ENCODE data around the gene AMIGO1.
"Not testable (repeated sequence)": the region's sequence is repeated elsewhere in the genome, so short reads cannot be mapped to it uniquely, and the experiment has no call there.

AMIGO1 gene

DNA sequence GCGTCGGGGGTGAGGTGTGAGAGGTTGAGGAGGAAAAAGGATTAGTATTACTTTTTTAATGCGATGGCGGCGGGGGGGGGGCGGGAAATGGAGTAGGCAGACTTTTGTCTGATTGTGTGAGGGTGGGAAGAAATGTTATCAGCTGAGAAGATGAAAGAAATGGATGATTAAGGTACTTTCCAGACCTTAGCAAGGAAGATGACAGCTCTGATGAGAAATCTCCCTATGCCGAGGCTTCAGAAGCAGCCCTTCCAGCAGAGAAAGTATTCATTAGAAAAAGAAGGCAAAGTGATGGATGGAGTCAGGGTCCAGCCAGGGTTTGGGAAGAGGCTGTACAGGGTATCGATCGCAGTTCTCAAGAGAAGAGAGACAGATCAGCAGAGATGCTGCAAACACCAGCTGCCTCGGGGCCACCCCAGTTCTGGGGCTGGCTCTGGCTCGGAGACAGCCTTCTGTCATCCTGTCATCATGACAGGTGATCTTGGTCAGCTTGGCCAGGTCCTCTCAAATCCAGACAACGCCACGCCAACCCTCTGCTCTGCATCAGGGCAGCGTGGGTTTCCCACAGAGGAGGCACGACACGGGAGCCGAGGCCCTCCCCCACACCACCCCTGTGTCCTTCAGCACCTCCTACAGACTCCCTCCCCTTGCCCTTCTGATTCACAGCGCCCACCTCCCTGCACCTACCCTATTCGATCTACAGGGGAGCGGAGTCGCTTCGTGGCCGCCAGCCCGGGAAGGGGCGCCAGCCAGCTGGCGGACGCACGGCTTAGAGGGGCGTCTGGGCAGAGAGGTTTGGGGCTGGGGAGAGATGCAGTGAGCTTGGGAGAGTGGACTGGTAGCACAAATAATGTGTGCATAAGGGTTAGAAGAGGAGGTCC lies 26.5 kb downstream of the AMIGO1 start:
- no peak for DNase-seq

DNA sequence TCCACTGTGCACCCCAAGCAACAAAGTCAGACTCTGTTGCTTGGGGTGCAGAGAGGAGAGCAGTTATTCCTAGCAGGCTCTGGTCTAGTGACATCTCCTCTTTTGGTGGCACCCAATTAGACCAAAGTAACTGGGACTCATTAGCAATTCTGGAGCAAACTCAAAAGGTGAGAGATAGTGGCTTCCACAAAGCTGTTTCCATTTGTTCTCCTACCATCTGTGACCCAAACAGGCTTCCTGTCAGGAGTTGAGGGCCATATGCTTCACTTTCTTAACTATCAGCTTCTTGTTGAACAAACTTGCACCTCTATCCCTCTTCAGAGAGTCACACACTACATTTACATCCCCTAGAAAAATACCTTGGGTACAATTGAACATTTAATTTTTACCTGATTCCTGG lies 27.3 kb downstream of the AMIGO1 start:
- DNase-seq: no peak

DNA sequence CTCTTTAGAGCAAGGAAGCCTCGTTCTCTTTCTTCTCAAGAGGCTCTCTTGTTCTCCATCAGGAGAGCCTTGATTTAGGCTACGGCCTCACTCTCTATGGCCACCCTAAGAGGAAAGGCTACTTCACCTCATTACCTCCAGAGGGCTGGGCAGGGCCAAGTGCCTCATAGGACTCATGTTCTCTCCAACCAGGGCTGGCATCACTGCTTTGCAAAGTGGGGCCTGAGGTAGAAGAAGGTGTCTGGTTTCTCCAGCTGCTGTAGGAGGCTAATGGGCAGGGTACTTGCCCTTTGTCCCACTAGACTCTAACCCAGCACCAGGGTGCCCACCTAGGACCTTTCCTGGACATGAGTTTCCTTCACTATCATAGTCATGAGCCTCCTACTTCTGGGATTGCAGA lies 27.9 kb downstream of the AMIGO1 start:
- DNase-seq: no peak

DNA sequence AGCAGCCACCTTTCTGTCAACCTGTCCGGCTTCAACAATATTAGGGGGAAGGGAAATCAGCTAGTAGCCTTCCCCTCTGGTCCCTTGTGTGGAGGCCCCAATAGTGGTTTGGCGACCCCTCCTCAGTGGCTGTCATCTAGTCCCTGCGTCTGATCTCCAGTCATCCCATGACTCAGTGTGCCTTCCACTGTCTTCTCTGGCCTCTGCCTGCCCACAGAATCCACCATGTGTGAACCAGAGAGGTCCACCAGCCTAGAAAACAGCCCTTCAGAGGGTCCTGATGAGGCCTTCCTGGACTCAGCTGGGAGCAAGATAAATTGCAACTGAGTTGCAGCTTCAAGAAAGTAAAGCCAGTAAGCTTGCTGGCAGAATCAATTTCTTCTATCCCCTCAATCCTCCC lies 29.6 kb downstream of the AMIGO1 start:
- no peak for DNase-seq

DNA sequence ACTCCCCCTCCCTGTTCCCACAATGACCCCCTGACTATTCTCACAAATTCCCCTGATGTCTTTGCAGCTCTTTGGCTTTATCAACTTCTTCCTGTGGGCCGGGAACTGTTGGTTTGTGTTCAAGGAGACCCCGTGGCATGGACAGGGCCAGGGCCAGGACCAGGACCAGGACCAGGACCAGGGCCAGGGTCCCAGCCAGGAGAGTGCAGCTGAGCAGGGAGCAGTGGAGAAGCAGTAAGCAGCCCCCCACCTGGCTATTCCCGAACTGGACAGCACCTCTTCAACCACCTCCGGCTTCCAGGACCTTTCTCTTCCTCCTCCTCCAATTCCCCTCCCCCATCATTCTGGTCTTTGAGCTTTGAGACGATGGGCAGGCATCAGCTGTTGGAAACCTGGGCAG lies 30.2 kb downstream of the AMIGO1 start:
- DNase-seq: no peak

DNA sequence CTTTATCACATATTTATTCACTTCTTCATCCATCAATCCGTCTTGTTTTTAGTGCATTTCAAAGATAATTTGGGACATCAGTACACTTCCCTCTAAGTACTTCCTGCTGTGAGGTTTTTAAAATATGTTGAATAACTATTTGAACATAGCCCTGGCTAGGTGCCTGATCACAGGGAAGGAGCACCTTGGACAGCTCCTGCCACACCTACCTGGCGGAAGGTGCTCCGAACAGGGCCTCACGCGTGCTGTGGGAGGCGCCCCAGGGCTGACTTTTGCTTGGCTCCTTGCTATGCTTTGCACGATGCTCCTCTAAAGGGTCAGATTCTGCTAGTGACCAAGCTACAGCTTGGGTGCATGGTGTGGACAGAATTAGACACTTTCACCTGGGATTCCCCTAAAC lies 30.7 kb downstream of the AMIGO1 start:
- DNase-seq: no peak

DNA sequence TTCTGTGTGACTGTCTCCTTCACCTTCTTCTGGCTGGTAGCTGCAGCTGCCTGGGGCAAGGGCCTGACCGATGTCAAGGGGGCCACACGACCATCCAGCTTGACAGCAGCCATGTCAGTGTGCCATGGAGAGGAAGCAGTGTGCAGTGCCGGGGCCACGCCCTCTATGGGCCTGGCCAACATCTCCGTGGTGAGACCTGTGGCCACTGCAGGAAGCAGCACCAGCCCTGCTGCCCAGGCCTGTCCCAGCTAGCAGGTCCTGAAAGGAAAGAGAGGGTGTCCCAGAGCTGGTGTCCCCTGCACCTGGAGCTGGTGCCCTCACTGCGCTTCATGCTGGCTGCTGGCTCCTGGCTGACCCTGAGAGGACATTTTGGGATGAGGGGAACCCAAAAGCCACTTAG lies 31.7 kb downstream of the AMIGO1 start:
- no peak for DNase-seq

DNA sequence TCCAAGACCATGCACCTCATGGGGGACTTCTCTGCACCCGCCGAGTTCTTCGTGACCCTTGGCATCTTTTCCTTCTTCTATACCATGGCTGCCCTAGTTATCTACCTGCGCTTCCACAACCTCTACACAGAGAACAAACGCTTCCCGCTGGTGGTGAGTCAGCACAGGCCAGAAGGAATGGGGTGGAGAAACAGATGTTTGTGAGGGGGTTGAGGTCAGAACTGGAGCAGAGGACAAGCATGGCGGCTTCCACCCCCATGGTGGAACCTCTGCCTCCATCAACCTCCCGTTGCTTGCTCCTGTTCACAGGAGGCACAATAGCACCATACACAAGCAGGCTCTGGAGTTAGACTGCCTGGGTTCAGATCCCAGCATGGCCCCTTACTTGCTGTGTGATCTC lies 32.7 kb downstream of the AMIGO1 start:
- no peak for DNase-seq

DNA sequence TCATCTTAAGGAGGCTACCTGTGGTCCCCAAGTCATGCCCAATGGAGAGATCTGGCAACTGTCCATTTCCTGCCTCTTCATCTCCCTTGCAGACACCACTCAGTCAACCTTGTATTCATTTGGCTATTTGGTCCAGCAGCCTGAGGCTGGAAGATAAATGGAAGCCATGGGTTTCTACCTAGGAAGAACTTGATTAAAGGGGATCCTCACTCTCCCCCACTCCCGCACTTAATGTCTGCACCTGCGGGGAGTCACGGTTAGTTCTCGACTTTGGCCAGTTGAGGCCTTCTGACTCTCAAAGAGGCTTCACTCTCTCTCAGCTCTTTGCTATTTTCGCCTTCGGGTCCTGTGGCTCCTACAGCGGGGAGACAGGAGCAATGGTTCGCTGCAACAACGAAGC lies 34.3 kb downstream of the AMIGO1 start:
- DNase-seq: no peak

DNA sequence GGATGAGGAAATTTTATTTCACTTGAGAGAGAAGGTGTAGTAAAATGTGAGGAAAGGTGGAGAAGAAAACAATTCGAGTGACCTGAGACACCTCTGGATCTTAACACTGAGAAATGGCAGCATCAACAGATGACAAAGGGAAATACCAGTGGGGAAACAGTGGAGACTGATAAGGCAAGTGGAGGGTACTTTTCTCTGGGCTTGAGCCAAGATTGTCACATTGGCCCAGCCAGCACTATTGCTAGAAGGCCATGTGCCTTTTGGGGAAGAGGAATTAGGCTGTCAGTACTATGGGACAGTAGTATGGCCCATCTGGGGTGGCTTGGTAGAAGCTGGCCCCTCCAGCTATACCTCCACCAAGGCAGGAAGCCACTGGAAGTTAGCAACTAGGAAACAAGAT lies 34.8 kb downstream of the AMIGO1 start:
- DNase-seq: no peak

DNA sequence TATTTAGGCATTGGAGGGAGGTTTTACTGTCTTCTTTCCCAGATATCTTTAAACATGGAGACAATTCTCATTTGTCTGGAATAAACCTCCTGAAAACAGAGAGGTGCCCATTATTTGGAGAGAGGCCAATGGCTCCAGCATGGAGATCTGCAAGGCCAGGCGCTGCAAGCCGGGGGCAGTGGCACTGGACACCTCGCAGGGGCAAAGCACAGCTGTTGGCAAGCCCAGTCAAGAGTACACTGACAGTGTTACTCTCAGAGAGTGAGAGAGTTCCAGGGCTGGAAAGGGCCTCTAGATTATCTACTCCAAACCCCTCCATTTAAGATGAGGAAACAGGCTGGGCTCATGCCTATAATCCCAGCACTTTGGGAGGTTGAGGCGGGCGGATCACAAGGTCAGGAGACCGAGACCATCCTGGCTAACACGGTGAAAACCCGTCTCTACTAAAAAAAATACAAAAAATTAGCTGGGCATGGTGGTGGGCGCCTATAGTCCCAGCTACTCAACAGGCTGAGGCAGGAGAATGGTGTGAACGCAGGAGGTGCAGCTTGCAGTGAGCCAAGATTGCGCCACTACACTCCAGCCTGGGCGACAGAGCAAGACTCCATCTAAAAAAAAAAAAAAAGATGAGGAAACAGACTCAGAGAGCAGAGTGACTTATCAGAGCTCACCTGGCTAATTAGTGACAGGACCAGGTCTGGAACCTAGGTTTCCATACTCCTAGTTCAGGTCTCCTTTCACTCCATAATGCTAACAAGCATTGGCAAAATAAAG lies 36.1 kb downstream of the AMIGO1 start:
- DNase-seq: not testable (repeated sequence)

DNA sequence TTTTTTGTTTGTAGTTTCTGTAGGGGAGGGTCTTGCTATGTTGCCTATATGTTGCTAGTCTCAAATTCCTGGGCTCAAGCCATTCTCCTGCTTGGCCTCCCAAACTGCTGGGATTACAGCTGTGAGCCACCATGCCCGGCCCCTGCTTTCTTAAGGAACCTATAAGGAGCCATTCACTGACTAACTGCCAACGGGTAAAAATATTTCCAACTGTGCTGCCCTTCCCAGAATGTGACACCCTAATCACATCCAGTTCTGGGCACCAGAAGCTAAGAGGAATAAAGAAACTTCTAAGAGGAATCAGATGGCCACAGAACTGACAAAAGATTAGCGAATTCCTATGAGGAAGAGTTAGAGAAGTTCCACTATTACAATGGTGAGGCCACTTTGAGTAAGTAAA lies 36.7 kb downstream of the AMIGO1 start:
- DNase-seq: no peak

DNA sequence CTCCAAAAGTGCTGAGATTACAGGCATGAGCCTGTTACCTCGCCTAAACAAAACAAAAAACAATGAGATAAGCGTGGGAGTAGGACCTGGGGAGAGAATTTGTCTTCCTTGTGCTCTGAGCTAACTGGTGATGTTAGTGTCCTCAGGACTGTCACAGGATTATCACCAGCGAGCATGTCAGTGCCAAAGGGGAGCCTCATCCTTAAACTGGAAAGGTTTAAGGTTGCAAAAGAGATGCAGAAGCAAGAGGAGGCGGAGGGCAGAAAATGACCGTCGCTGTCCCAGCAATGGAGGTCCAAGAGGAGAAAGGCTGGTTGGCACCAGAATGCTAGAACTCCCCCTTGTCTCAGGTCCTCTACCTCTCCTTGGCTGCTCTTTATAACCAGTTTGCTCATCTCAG lies 39.3 kb downstream of the AMIGO1 start:
- no peak for DNase-seq

DNA sequence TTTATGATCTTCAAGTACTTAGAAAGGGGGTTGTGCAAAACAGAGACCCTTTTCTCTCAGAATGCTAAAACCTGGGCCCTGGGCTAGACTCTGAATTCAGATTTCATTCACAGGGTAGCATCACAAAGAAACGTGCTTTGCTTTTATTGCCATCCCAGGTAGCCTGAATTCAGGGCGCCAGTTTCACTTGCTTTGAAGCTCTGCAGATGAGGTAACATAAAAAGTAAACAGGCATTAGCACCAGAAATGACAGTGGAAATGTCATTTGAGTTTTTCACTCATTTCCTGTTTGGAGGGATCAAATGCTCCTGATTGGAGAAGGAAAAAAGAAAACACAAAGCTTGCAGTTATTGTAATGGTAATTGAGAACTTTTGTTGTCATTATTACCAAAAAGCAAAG lies 40.6 kb downstream of the AMIGO1 start:
- no peak for DNase-seq

DNA sequence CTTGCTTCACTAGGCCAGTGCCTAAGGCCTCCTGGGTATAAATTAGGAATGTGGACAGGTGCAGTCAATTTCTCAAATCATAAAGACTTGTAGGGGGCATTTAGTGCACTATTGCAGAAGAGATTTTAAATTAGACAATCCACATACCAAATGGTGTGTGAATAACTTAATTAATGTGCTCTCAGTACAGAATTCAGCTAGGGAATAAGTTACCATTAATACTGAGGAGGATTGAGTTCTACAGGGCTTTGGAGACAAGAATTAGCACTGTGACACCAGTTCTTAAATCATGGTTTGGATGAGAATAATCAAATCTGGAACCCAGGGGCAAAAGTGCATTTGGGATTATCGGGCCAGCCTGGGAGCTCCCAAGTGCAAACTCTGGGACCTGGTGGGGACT lies 41.5 kb downstream of the AMIGO1 start:
- no peak for DNase-seq

DNA sequence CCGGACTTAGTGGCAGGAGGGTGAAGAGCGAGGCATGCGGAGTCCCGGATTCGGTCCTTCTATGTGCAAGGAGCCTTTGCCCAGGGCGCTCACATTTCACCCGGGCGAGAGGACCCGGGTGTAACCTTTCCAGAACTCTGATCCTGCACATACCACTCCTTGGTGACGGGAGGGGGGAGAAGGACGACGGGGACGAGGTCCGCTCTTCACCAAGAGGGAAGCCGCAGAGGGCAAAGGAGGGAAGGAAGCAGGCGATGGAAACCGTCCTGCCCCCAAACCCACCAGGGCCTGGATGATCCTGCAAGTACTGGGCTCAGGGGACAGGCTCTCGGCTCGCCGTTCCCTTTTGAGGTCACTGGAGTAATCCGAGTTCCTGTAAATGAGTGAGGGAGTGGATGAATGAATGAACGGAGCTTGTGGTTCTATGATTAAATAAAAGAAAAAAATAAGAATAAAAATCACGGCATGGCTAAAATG lies 42.2 kb downstream of the AMIGO1 start:
- DNase-seq: no peak

DNA sequence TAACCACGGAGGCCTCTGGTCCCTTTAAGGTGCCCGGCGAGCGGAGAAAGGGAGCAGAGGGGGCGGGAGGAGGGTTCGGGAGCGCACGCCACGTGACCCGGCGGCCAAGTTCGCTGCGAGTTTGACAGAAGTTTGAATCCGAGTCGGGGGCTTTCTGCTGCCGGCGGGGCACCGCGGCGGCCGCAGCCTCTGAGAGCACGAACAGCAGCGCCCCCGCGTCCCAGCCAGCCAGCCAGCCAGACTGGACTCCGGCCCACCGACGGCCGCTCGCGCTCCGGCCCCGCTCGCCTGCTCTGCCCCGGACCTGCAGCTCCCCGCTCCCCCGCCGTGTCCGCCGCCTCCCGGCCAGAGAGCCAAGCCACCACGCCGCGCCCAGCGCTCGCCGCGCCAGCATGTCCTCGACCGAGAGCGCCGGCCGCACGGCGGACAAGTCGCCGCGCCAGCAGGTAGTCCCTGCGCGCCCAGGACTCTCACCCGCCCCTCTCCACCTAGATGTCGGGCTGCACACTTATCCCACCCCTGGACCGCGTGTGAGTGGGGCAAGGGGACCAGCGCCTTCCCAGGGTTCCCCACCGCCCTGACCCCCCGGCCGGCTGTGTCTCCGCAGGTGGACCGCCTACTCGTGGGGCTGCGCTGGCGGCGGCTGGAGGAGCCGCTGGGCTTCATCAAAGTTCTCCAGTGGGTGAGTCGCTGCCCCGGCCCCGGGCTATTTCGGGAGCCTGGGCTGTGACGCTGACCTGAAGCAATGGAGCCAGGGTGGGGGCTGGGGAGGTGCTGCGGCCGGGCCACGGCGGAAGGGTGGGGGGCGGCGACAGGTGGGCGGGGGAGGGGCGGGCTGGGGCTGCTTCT lies 42.9 kb downstream of the AMIGO1 start, which contains the start of gene SYPL2:
Gene SYPL2, plus strand, starts transcription at position 95 of the 849 bp plus-strand sequence. Its CDS starts 298 bp downstream, at position 393.
- DNase-seq: no peak

DNA sequence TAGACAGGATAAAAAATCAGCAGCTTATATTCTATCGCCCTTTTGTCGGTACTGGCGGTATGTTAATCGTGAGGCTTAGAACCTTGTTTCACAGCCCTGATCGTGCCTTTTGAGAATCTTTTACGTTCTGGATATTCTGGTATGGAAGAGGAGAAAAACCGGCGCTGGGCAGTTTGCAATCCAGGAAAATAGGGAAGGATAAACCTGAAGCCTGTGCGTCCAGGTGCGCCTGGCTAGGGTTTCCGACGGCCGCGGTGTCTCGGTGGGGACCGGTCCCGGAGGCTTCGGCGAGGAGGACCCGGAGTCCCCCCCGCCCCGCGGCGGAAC lies 43.4 kb downstream of the AMIGO1 start:
- DNase-seq: no peak

DNA sequence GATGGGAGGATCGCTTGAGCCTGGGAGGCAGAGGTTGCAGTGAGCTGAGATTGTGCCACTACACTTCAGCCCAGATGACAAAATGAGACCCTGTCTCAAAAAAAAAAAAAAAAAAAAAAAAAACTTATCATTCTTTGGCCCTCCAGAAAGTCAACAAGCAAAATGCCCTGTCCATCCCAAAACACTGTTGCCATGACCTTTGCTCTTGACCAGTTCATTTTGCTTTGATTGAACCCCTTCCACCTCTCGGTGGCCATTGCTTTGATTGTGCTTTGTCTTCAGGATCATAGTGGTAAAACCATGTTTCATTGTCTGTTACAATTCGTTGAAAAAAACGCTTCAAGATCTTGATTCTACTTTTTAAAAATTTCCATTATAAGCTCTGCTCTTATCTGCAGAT lies 51.7 kb downstream of the AMIGO1 start:
- DNase-seq: no peak

DNA sequence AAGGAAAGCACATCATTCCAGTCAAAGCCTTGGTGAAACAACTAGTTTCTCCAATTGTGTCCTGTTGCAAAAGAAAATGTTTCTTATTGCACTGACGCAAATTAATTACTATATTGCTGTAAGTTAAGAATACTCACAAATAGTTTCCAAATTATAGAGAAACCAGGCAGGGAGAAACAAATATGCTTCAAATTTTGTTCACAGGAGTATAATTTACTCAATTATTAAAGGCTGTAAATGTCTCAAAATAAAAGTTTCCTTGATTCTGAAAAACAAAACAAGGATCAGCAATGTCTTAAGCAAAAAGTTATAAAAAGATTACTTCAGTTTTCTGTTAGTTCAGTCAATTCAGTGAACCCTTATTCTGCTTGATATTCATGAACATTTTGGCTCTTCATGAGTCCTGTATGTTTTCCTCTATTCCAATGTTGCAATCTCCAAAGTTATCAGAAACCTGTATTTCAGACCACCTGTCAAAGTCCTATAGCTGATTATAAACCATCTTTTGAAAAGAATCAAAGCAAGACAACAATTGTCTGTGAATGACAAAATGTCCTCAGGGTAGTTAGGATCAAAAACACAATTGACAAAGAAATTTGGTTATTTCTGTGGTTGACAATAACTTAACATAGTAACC lies 54.9 kb downstream of the AMIGO1 start:
- no peak for DNase-seq
